ENCODE data around the gene ZNF592.

DNA sequence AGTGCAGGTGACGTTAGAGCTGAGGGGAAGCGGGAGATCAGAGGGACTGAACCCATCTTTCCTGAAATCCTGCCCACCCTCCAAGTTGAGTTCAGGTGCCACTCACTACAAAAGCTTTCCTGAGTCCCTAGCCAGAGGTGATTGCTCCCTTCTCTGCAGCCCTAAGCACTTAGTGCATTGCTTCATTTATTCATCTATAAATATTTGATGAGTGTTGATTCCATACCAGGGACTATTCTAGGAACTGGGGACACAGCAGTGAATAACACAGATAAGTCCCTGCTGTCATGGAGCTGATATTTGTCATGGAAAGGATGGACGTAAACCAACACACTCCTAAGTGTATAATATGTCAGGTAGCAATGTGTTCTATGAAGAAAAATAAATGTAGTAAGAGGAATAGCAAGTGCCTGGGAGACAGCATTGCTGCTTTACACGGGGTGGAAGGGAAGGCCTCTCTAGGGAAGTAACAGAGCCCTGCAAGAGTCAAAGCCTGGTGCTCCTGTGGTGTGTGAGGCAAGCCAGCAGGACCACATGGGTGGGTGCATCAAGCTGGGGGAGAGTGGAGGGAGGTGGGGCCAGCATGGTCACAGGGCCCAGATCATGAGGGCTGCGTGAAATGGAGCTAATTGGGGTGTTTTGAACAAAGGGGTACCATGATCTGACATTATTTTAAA, 87.4 kb downstream of the ZNF592 start:
- TF ChIP-seq, protein P1, sequence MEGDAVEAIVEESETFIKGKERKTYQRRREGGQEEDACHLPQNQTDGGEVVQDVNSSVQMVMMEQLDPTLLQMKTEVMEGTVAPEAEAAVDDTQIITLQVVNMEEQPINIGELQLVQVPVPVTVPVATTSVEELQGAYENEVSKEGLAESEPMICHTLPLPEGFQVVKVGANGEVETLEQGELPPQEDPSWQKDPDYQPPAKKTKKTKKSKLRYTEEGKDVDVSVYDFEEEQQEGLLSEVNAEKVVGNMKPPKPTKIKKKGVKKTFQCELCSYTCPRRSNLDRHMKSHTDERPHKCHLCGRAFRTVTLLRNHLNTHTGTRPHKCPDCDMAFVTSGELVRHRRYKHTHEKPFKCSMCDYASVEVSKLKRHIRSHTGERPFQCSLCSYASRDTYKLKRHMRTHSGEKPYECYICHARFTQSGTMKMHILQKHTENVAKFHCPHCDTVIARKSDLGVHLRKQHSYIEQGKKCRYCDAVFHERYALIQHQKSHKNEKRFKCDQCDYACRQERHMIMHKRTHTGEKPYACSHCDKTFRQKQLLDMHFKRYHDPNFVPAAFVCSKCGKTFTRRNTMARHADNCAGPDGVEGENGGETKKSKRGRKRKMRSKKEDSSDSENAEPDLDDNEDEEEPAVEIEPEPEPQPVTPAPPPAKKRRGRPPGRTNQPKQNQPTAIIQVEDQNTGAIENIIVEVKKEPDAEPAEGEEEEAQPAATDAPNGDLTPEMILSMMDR (IDR thresholded peaks at IDR 0.05), result no peak
- TF ChIP-seq POLR2A (IDR thresholded peaks at IDR 0.05) (no peak), EP300 (IDR thresholded peaks at IDR 0.05; ENCODE audit: low read depth) (no peak), POLR2AphosphoS5 (IDR thresholded peaks at IDR 0.05) (no peak)

Data from transverse colon (tissue), 4 donors.